Caco-2 (cell line): ENCODE measurements around the gene HOMER1. TPM values are rescaled to one million over a fixed set of nuclear protein-coding genes. Genes with fewer than 3 reads are reported as not detected.

Experiments used
- BruUV-seq: library from RNA; stranded (reverse); fragments of 400-500 nt; replicated peaks from 2 replicates; lab custom pipeline; 2021; lab: Mats Ljungman, UMichigan
- CTCF ChIA-PET: fragments of 300-600 bp; sonication (Branson Sonifier 250); formaldehyde crosslinking; loops from one replicate; lab custom pipeline; 2022; ENCODE audit warnings: antibody characterized with exemption; lab: Charles Lee
- POLR2A ChIA-PET: fragments of 300-600 bp; sonication (Branson Sonifier 250); formaldehyde crosslinking; loops from one replicate; lab custom pipeline; 2022; ENCODE audit warnings: antibody characterized with exemption; lab: Charles Lee
- DNase-seq, 2 experiments: peaks; one replicate each; pipeline versions ENCODE4 v3.0.0 to v3.0.0-alpha.2; 2020 to 2022
- H3K27me3 ChIP-seq: replicated peaks from 2 replicates; pipeline ENCODE4 v1.6.0; 2011; ENCODE audit warnings: low read length; ENCODE audit not compliant: control insufficient read depth, insufficient read depth
- H3K36me3 ChIP-seq: 2 replicates; pipeline ENCODE4 v1.5.1; 2011; ENCODE audit warnings: low read length; ENCODE audit not compliant: control insufficient read depth, insufficient read depth
- H3K4me1 ChIP-seq: fragments of 250-450 bp; sonication (Bioruptor Pico); 2 replicates; pipeline ENCODE4 v1.5.1; 2020; ENCODE audit warnings: mild to moderate bottlenecking
- H3K4me3 ChIP-seq: 2 replicates; pipeline ENCODE4 v1.5.1; 2011; ENCODE audit warnings: low read depth, mild to moderate bottlenecking, control low read depth, low read length
- H3K9me3 ChIP-seq: fragments of 250-450 bp; sonication (Bioruptor Pico); 2 replicates; pipeline ENCODE4 v1.5.1; 2020; ENCODE audit warnings: mild to moderate bottlenecking, moderate library complexity
- H3K27ac Mint-ChIP-seq: one replicate; pipeline ENCODE4 v1.8.0; 2022; ENCODE audit warnings: mixed read lengths; ENCODE audit not compliant: unreplicated experiment
- H3K27me3 Mint-ChIP-seq: one replicate; pipeline ENCODE4 v1.8.0; 2022; ENCODE audit warnings: mixed read lengths; ENCODE audit not compliant: insufficient read depth, unreplicated experiment
- H3K36me3 Mint-ChIP-seq: one replicate; pipeline ENCODE4 v1.8.0; 2022; ENCODE audit warnings: mild to moderate bottlenecking, mixed read lengths; ENCODE audit not compliant: insufficient read depth, unreplicated experiment
- H3K4me1 Mint-ChIP-seq: one replicate; pipeline ENCODE4 v1.8.0; 2022; ENCODE audit warnings: low read depth, mixed read lengths; ENCODE audit not compliant: unreplicated experiment
- H3K4me3 Mint-ChIP-seq: one replicate; pipeline ENCODE4 v1.8.0; 2022; ENCODE audit warnings: mild to moderate bottlenecking, moderate library complexity, mixed read lengths; ENCODE audit not compliant: unreplicated experiment
- H3K9me3 Mint-ChIP-seq: one replicate; pipeline ENCODE4 v1.8.0; 2022; ENCODE audit warnings: mixed read lengths; ENCODE audit not compliant: unreplicated experiment
- CTCF ChIP-seq, 2 experiments: fragments of 200-600 bp in 1 of 2; IDR thresholded peaks; 1 replicate in 1 of 2; 2 replicates in 1 of 2; pipeline versions ENCODE4 v1.5.1 to v1.8.0; 2011 to 2022; ENCODE audit warnings: antibody characterized with exemption in 1 of 2, control low read depth in 1 of 2, inconsistent platforms in 1 of 2, low read depth in 1 of 2, low read length in 1 of 2, mild to moderate bottlenecking in 1 of 2, moderate library complexity in 1 of 2; ENCODE audit not compliant: insufficient read depth in 1 of 2, severe bottlenecking in 1 of 2, unreplicated experiment in 1 of 2
- intact Hi-C: fragments of 100-400 bp; cut with micrococcal nuclease; formaldehyde crosslinking; loops from one replicate; pipeline ENCODE4 v1.10.0; 2022; ENCODE audit not compliant: unreplicated experiment
- total RNA-seq: library from RNA; stranded (reverse); gene quantifications from 2 replicates; pipeline ENCODE4 v1.2.3, GENCODE V29; 2022

Gene HOMER1
- total RNA-seq, 1 experiment from 2014 or later, result 22.2 TPM

- H3K27me3 ChIP-seq, result no peaks in the 10 kb centered on the region
- CTCF ChIA-PET, result interaction anchor here (0.7 kb wide), 1 partner anchor 147 kb away, joined by 3 read pairs; no protein-coding TSS in a partner anchor
- H3K36me3 Mint-ChIP-seq, result no peaks in the 10 kb centered on the region
- POLR2A ChIA-PET, result no interaction called here
- H3K4me3 ChIP-seq, result no peak overlapping the region
- H3K4me3 Mint-ChIP-seq, result no peak overlapping the region
- no peaks in the 10 kb centered on the region for H3K4me1 Mint-ChIP-seq
- H3K9me3 ChIP-seq, result no peaks in the 10 kb centered on the region
- DNase-seq, result no peak
- no peaks in the 10 kb centered on the region for H3K4me1 ChIP-seq
- no peaks in the 10 kb centered on the region for H3K27me3 Mint-ChIP-seq
- intact Hi-C loops, result no loop called here
- no peak overlapping the region for H3K27ac Mint-ChIP-seq
- BruUV-seq, result no TSS peak
- H3K36me3 ChIP-seq, result no peaks in the 10 kb centered on the region
- H3K9me3 Mint-ChIP-seq, result no peaks in the 10 kb centered on the region
- TF ChIP-seq CTCF (IDR thresholded peaks at IDR 0.05; ENCODE audit: insufficient read depth in 1 of 2, low read depth in 1 of 2, low read length in 1 of 2, severe bottlenecking in 1 of 2, unreplicated experiment in 1 of 2), result no peak
Measured at GRCh38 chr5:79346420-79346824, 167.5 kb downstream of the HOMER1 start.

- intact Hi-C loops, result loop anchor here (5.0 kb wide), 1 partner anchor 202 kb away; no protein-coding TSS in a partner anchor
- no TSS peak for BruUV-seq
Measured at GRCh38 chr5:79333852-79334557, 179.9 kb downstream of the HOMER1 start.

GRCh38 chr5:79330071-79330470 is 183.9 kb downstream of the HOMER1 start:
- no peaks in the 10 kb centered on the region for H3K4me1 ChIP-seq
- Mint-ChIP-seq H3K27ac (no peak overlapping the region), H3K4me1 (no peaks in the 10 kb centered on the region), H3K36me3 (peaks cover 5% of the 10 kb centered on the region), H3K4me3 (no peak overlapping the region), H3K9me3 (no peaks in the 10 kb centered on the region), H3K27me3 (no peaks in the 10 kb centered on the region)
- ChIA-PET CTCF (no interaction called here), POLR2A (no interaction called here)
- H3K9me3 ChIP-seq, result no peaks in the 10 kb centered on the region
- no peak for TF ChIP-seq CTCF (IDR thresholded peaks at IDR 0.05; ENCODE audit: insufficient read depth in 1 of 2, low read depth in 1 of 2, low read length in 1 of 2, severe bottlenecking in 1 of 2, unreplicated experiment in 1 of 2)
- H3K36me3 ChIP-seq, result no peaks in the 10 kb centered on the region
- BruUV-seq, result no TSS peak
- DNase-seq, result peak in 1 of 2 experiments; percentile 4
- no peaks in the 10 kb centered on the region; the same call in 1 of the 2 replicates for H3K27me3 ChIP-seq
- no peak overlapping the region for H3K4me3 ChIP-seq
- intact Hi-C loops, result loop anchor here (5.0 kb wide), 1 partner anchor 198 kb away; no protein-coding TSS in a partner anchor

More at GRCh38 chr5:79333852-79334557, 179.9 kb downstream of the HOMER1 start:
- H3K27me3 Mint-ChIP-seq, result no peaks in the 10 kb centered on the region
- no peak overlapping the region for H3K4me3 ChIP-seq
- no peaks in the 10 kb centered on the region for H3K36me3 ChIP-seq
- POLR2A ChIA-PET, result no interaction called here
- H3K36me3 Mint-ChIP-seq, result no peaks in the 10 kb centered on the region
- CTCF ChIA-PET, result no interaction called here
- H3K9me3 ChIP-seq, result no peaks in the 10 kb centered on the region
- H3K4me1 Mint-ChIP-seq, result no peaks in the 10 kb centered on the region
- DNase-seq, result no peak
- TF ChIP-seq CTCF (IDR thresholded peaks at IDR 0.05; ENCODE audit: insufficient read depth in 1 of 2, low read depth in 1 of 2, low read length in 1 of 2, severe bottlenecking in 1 of 2, unreplicated experiment in 1 of 2), result peak; percentile 13 to 21
- no peak overlapping the region for H3K27ac Mint-ChIP-seq
- H3K9me3 Mint-ChIP-seq, result no peaks in the 10 kb centered on the region
- H3K4me1 ChIP-seq, result no peaks in the 10 kb centered on the region
- H3K4me3 Mint-ChIP-seq, result no peak overlapping the region
- H3K27me3 ChIP-seq, result no peaks in the 10 kb centered on the region; the same call in 1 of the 2 replicates
